Naive thymus-derived CD8-positive, alpha-beta T cell (primary cell): ENCODE results near the gene ATG101. TPM values are rescaled to one million over a fixed set of nuclear protein-coding genes. Genes with fewer than 3 reads are reported as not detected.

Source experiments
- ATAC-seq, 2 donors: fragments of 150-1000 bp; cut with Tn5 transposase in 1 of 2; sonication (Bioruptor Pico), chemical (Tn5 transposase) in 1 of 2; 1 replicate in 1 of 2; 2 replicates in 1 of 2; pipeline ENCODE4 v1.10.0; 2021; ENCODE audit warnings: mild to moderate bottlenecking in 2 of 2, moderate library complexity in 2 of 2
- POLR2A ChIA-PET: fragments of 350-600 bp; sonication (Branson Sonifier 250); formaldehyde crosslinking; loops from one replicate; lab custom pipeline; 2021; ENCODE audit warnings: antibody characterized with exemption; lab: Charles Lee
- DNase-seq, 10 donors: peaks; one replicate each; pipeline versions ENCODE4 v3.0.0 to v3.0.0-alpha.2; 2020 to 2022
- H3K27ac Mint-ChIP-seq, 10 donors: one replicate each; pipeline ENCODE4 v1.8.0; 2020 to 2022; ENCODE audit warnings: mild to moderate bottlenecking in 10 of 10, mixed read lengths in 10 of 10, moderate library complexity in 4 of 10, inconsistent platforms in 1 of 10
- H3K27me3 Mint-ChIP-seq, 5 donors: one replicate each; pipeline ENCODE4 v1.8.0; 2021 to 2022; ENCODE audit warnings: mixed read lengths in 5 of 5
- H3K36me3 Mint-ChIP-seq, 3 donors: one replicate each; pipeline ENCODE4 v1.8.0; 2020 to 2022; ENCODE audit warnings: mixed read lengths in 3 of 3, mild to moderate bottlenecking in 2 of 3, inconsistent platforms in 1 of 3
- H3K4me1 Mint-ChIP-seq, 4 donors: one replicate each; pipeline ENCODE4 v1.8.0; 2021 to 2022; ENCODE audit warnings: mixed read lengths in 4 of 4
- H3K4me3 Mint-ChIP-seq, 10 donors: one replicate each; pipeline ENCODE4 v1.8.0; 2020 to 2022; ENCODE audit warnings: mild to moderate bottlenecking in 10 of 10, mixed read lengths in 10 of 10, moderate library complexity in 6 of 10, inconsistent platforms in 1 of 10
- H3K9me3 Mint-ChIP-seq, 9 donors: one replicate each; pipeline ENCODE4 v1.8.0; 2020 to 2022; ENCODE audit warnings: mixed read lengths in 9 of 9, mild to moderate bottlenecking in 3 of 9, inconsistent platforms in 1 of 9, moderate library complexity in 1 of 9
- polyA plus RNA-seq, 3 donors: library from polyadenylated mRNA; unstranded; fragments of 300-500 nt; fragmentation: Illumina TruSeq; gene quantifications; one replicate each; pipeline ENCODE4 v1.2.3, GENCODE V29; 2021
- total RNA-seq, 8 experiments: library from RNA in 2 of 8; stranded (reverse) in 2 of 8; gene quantifications; one replicate each; pipeline ENCODE4 v1.2.3 and lab custom pipeline; 2021 to 2026

Gene ATG101
- 10 to 100 TPM; 18.0 to 19.4 TPM for total RNA-seq
- 10 to 100 TPM; 17.6 to 28.8 (median 22.2) TPM for polyA plus RNA-seq
- total RNA-seq (lab: John Stamatoyannopoulos, UW), result 12.8 to 65.4 (median 22.3) reads per million in 6 experiments

GRCh38 chr12:52069327-52070184, at the start of gene ATG101:
TSS of gene ATG101 (plus strand) at chr12:52069978. CDS start at chr12:52073651, 3,673 bp downstream.
- POLR2A ChIA-PET, result interaction anchor here (0.8 to 2.7 kb wide), 19 partner anchors 9 to 289 kb away, joined by 3 to 28 read pairs (median 5); partner anchors contain the start of genes NR4A1 and TAMALIN
- Mint-ChIP-seq H3K27me3 (no peaks in the 10 kb centered on the region), H3K27ac (peak within 1 kb of the TSS; percentile 92 to 100 (median 99)), H3K4me1 (peaks cover 37 to 55% (median 48%) of the 10 kb centered on the region in 4 donors), H3K9me3 (no peaks in the 10 kb centered on the region), H3K4me3 (peak within 1 kb of the TSS; percentile 91 to 99 (median 96)), H3K36me3 (peaks cover 0 to 25% (median 8%) of the 10 kb centered on the region in 3 donors)
- peak; percentile 70 to 94 (median 85) for DNase-seq
- ATAC-seq, result peak; percentile 94 to 95

- Mint-ChIP-seq H3K9me3 (no peaks in the 10 kb centered on the region), H3K27me3 (no peaks in the 10 kb centered on the region), H3K36me3 (no peaks in the 10 kb centered on the region), H3K27ac (peak overlapping the region in 8 of 10 donors; percentile 17 to 81 (median 47)), H3K4me1 (peaks cover 25 to 47% (median 39%) of the 10 kb centered on the region in 4 donors), H3K4me3 (peak overlapping the region in 9 of 10 donors; percentile 12 to 69 (median 36))
- POLR2A ChIA-PET, result interaction anchor here (1.1 to 9.4 kb wide), 5 partner anchors 14 to 61 kb away, joined by 3 to 153 read pairs (median 4); partner anchors contain the start of genes ATG101 and TAMALIN
- ATAC-seq (peak; percentile 43 to 56), DNase-seq (peak; percentile 56 to 86 (median 68))
Observed at GRCh38 chr12:52020539-52021336, 49.0 kb upstream of the ATG101 start.

DNA sequence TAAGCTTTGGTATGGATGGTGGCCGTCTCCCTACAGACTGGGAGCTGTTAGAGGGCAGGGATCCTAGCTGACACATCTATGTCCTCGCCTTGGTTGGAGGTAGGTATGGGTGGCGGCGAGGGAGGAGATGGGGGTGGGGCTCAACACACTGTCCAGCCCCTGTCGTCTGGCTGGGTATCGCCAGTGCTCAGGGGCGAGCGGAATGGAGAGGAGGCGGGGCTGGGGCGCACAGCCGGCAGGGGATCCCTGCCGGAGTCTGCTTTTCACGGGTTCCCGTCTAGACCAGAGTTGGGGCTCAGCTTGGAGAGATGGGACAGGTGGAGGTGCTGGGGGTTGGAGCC, 47.0 kb upstream of the ATG101 start:
- H3K36me3 Mint-ChIP-seq, result no peaks in the 10 kb centered on the region
- no peaks in the 10 kb centered on the region for H3K9me3 Mint-ChIP-seq
- DNase-seq (no peak), ATAC-seq (no peak)
- peak overlapping the region; percentile 66 to 94 (median 86) for H3K4me3 Mint-ChIP-seq
- peaks cover 26 to 49% (median 45%) of the 10 kb centered on the region in 4 donors for H3K4me1 Mint-ChIP-seq
- POLR2A ChIA-PET, result interaction anchor here (0.7 to 9.4 kb wide), 14 partner anchors 10 to 633 kb away, joined by 3 to 153 read pairs (median 4); partner anchors contain the start of genes ATG101, NR4A1 and TAMALIN
- peak overlapping the region in 7 of 10 donors; percentile 40 to 86 (median 69) for H3K27ac Mint-ChIP-seq
- no peaks in the 10 kb centered on the region for H3K27me3 Mint-ChIP-seq

DNA sequence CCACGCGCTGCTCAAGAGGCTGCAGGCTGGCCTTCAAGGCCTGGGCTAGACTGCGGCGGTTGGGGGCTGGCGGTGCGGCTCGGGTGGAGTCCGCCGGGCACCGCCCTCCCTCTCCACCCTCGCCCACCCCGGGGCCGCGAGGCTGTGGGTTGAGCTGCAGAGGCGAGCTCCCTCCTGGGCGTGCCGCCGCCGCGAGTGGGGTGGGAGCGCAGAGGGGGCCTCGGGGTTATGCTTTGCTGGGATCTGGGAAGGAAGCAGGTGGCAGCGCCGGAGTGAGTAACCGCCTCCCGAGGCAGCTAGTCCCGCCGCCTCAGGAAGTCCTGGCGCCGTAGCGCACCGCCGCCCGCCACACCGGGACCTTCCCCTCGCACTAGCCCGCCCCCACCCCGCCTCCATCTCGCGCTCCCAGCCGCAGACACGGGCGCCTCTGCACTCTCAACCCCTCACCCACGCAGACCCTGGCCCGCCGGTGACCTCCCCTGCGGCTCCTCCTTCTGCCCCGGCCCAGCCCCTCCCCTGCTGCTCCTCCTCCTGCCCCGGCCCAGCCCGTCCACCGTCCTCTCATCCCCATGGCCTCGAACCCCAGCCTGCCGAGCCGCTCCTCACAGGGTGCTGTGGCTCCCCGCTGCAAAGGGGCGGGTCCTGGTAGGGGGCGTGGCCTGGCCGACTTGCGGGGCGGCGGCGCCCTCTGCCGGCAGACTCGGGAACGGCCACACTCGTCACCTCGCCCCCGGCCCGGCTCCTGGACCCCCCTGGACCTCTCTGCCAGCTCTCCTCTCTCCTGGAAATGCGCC, 46.4 kb upstream of the ATG101 start:
- POLR2A ChIA-PET, result interaction anchor here (0.7 to 9.4 kb wide), 14 partner anchors 9 to 633 kb away, joined by 3 to 153 read pairs (median 4); partner anchors contain the start of genes ATG101, NR4A1 and TAMALIN
- Mint-ChIP-seq H3K4me3 (peak overlapping the region; percentile 79 to 97 (median 88)), H3K4me1 (peaks cover 26 to 49% (median 45%) of the 10 kb centered on the region in 4 donors), H3K9me3 (no peaks in the 10 kb centered on the region), H3K27me3 (no peaks in the 10 kb centered on the region), H3K36me3 (no peaks in the 10 kb centered on the region), H3K27ac (peak overlapping the region in 9 of 10 donors; percentile 82 to 97 (median 92))
- DNase-seq (peak; percentile 80 to 95 (median 90)), ATAC-seq (peak; percentile 59 to 63)

DNA sequence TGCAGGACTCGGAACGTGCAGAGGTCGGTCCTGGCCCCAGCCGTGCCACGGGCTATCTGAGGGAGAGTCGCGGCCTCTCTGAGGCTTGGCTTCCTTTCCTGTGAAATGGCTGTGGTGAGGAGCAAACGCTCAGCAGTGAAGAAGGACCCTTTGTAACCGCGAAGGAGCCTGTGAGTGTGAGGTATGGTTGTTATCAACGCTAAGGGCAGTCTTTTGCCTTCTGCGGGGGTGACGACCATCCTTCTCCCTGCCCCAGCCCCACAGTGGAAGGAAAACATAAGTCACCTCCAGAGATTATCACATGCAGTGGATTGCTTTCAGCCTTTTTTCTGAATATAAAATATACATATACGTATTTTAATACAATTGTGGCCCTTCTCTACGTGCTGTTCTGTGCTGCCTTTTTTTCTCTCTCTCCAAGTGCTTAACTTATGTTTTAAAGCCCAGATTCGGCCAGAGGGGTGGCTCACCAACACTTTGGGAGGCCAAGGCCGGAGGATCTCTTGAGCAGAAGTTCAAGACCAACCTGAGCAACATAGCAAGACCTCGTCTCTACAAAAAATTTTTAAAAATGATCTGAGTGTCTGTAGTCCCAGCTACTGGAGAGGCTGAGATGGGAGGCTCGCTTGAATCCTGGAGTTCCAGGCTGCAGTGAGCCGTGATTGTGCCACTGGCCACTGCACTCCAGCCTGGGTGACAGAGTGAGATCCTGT, 45.6 kb upstream of the ATG101 start:
- POLR2A ChIA-PET, result interaction anchor here (0.6 to 9.4 kb wide), 15 partner anchors 8 to 97 kb away, joined by 3 to 153 read pairs (median 7); partner anchors contain the start of genes ATG101, NR4A1 and TAMALIN
- H3K27ac Mint-ChIP-seq, result peak overlapping the region; percentile 31 to 97 (median 92)
- ATAC-seq, result peak; percentile 10 to 15
- no peaks in the 10 kb centered on the region for H3K9me3 Mint-ChIP-seq
- no peaks in the 10 kb centered on the region for H3K36me3 Mint-ChIP-seq
- H3K27me3 Mint-ChIP-seq, result no peaks in the 10 kb centered on the region
- no peak for DNase-seq
- H3K4me3 Mint-ChIP-seq, result peak overlapping the region; percentile 79 to 97 (median 88)
- peaks cover 26 to 49% (median 45%) of the 10 kb centered on the region in 4 donors for H3K4me1 Mint-ChIP-seq

GRCh38 chr12:52024845-52025230, 44.9 kb upstream of the ATG101 start:
- Mint-ChIP-seq H3K4me3 (peak overlapping the region; percentile 79 to 97 (median 88)), H3K4me1 (peaks cover 26 to 49% (median 44%) of the 10 kb centered on the region in 4 donors), H3K27ac (peak overlapping the region; percentile 84 to 97 (median 94)), H3K36me3 (no peaks in the 10 kb centered on the region), H3K27me3 (no peaks in the 10 kb centered on the region), H3K9me3 (no peaks in the 10 kb centered on the region)
- POLR2A ChIA-PET, result interaction anchor here (0.6 to 9.4 kb wide), 15 partner anchors 10 to 656 kb away, joined by 3 to 153 read pairs (median 7); partner anchors contain the start of genes ATG101, NR4A1 and TAMALIN
- ATAC-seq (no peak), DNase-seq (peak in 1 of 10 donors; percentile 44)

DNA sequence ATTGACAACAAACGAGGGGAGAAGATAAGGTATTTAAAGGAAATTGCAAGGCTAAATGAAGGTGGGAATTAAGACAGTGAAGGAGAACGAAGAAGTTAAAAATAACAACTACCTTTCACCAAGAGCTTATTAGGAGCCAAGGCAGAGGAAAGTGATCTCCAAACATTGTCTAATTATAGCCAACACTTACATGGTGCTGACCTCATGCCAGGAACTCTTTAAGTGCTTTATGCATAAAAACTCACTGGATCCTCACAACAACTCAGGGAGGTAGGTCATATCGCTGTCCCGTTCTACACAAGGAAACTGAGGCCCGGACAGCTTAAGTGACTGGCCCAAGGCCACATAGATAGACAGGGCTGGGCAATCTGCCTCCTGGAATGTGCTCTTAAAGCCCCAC, 43.5 kb upstream of the ATG101 start:
- H3K4me1 Mint-ChIP-seq, result peaks cover 13 to 36% (median 31%) of the 10 kb centered on the region in 4 donors
- H3K27ac Mint-ChIP-seq, result peak overlapping the region in 9 of 10 donors; percentile 33 to 97 (median 92)
- no peak for ATAC-seq
- POLR2A ChIA-PET, result interaction anchor here (0.9 to 9.4 kb wide), 11 partner anchors 10 to 59 kb away, joined by 3 to 153 read pairs (median 13); partner anchors contain the start of genes ATG101, NR4A1 and TAMALIN
- H3K4me3 Mint-ChIP-seq, result peak overlapping the region in 3 of 10 donors; percentile 18 to 97 (median 44)
- H3K27me3 Mint-ChIP-seq, result no peaks in the 10 kb centered on the region
- no peak for DNase-seq
- no peaks in the 10 kb centered on the region for H3K9me3 Mint-ChIP-seq
- no peaks in the 10 kb centered on the region for H3K36me3 Mint-ChIP-seq

GRCh38 chr12:52027085-52027843, 42.5 kb upstream of the ATG101 start:
- POLR2A ChIA-PET, result interaction anchor here (0.9 to 2.6 kb wide), 3 partner anchors 9 to 41 kb away, joined by 3 to 15 read pairs (median 10); partner anchors contain the start of gene NR4A1
- Mint-ChIP-seq H3K9me3 (no peaks in the 10 kb centered on the region), H3K27ac (no peak overlapping the region), H3K27me3 (no peaks in the 10 kb centered on the region), H3K36me3 (no peaks in the 10 kb centered on the region), H3K4me3 (no peak overlapping the region), H3K4me1 (peaks cover 13 to 41% (median 31%) of the 10 kb centered on the region in 4 donors)
- DNase-seq, result no peak
- no peak for ATAC-seq

- Mint-ChIP-seq H3K36me3 (no peaks in the 10 kb centered on the region), H3K27me3 (no peaks in the 10 kb centered on the region), H3K4me3 (no peak overlapping the region), H3K4me1 (peaks cover 19 to 47% (median 36%) of the 10 kb centered on the region in 4 donors), H3K27ac (no peak overlapping the region), H3K9me3 (no peaks in the 10 kb centered on the region)
- DNase-seq (no peak), ATAC-seq (no peak)
- POLR2A ChIA-PET, result interaction anchor here (0.6 to 1.1 kb wide), 4 partner anchors 38 to 61 kb away, joined by 3 to 4 read pairs (median 4); no protein-coding TSS in a partner anchor
Observed at GRCh38 chr12:52029685-52030084, 40.1 kb upstream of the ATG101 start.

GRCh38 chr12:52032446-52032803, 37.4 kb upstream of the ATG101 start:
- Mint-ChIP-seq H3K4me3 (peak overlapping the region; percentile 64 to 86 (median 76)), H3K36me3 (no peaks in the 10 kb centered on the region)
- DNase-seq, result no peak

More at GRCh38 chr12:52032446-52032803, 37.4 kb upstream of the ATG101 start:
- H3K9me3 Mint-ChIP-seq, result no peaks in the 10 kb centered on the region
- peaks cover 12 to 45% (median 33%) of the 10 kb centered on the region in 4 donors for H3K4me1 Mint-ChIP-seq
- POLR2A ChIA-PET, result interaction anchor here (1.0 to 2.1 kb wide), 8 partner anchors 9 to 49 kb away, joined by 3 to 14 read pairs (median 7); partner anchors contain the start of genes ATG101 and NR4A1
- no peaks in the 10 kb centered on the region for H3K27me3 Mint-ChIP-seq
- peak overlapping the region; percentile 10 to 99 (median 94) for H3K27ac Mint-ChIP-seq
- peak in 1 of 2 donors; percentile 9 for ATAC-seq
